Measurements from ENCODE around the gene ZDHHC14.
"Not testable (repeated sequence)": the region's sequence is repeated elsewhere in the genome, so short reads cannot be mapped to it uniquely, and the experiment has no call there.

ZDHHC14 gene

DNA sequence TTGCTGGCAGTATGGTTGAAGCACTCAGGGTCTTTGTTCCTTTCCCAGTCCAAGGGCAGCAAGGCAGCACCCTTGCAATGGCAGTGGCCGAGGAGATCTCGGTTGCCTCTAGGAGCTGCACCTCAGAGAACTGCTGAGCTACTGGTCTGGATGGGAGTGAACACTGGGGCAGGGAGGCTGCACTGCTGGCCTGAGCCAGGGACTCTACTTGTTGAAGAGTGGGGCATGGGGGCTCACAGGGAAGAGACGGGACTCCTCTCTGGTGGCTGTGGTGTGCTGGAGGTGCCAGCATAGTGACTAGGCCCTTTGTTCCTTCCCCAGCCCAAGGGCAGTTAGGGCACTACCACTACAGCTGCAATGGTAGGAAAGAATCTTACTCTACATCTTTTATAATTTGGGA is 203.0 kb downstream of the ZDHHC14 start:
- no peak for DNase-seq

DNA sequence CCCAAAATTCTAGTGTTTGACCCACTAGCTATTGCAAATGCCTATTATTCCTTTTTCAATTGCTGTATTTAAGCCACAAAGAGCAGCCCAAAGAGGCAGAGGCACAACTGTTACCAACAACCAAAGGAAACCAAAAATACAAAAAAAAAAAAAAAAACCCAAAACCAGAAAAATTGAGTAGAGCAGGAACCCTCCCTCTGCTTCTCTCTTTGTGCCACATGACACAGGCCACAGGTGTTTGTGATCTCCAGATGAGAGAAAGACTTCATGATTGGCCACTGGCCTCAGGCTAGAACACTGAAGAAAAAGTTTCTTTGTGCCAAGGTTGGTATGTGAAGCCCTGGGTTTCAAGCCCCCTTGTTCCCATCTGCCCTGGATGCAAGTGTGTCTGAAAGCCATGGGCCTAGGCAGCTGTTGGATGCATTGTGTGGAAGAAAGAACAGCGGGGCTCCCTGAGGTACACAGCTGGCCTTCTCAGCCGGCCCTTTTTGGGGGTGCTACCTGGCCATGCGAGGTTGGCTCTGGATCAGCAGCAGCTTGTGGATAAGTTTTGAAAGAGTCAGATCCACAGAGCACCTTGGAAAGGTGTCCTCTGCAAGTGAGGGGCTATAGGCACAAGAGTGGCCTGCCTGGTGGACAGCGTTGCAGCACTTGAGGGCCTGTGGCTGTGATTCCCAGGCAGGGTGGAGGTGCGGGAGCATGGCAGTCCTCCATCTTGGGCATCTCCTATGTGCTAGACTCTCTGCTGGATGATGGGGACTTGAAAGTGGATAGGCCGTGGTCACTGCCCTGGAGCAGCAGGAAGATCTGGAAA is 204.5 kb downstream of the ZDHHC14 start:
- no peak for DNase-seq

DNA sequence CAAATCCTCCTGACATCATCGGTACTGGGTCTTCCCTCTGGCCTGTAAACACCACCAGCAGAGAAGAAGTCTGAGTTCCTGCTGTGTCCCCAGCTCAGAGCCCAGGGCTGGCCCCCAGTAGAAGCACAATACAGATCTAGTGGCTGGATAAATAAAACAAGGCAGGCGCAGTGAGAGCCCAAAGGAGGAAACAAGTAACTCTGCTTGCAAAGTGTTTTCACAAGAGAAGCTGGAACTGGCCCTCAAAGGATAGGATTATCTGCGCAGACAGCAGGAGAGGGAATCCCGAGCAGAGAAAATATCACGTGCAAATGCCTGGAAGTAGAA is 205.1 kb downstream of the ZDHHC14 start:
- no peak for DNase-seq

DNA sequence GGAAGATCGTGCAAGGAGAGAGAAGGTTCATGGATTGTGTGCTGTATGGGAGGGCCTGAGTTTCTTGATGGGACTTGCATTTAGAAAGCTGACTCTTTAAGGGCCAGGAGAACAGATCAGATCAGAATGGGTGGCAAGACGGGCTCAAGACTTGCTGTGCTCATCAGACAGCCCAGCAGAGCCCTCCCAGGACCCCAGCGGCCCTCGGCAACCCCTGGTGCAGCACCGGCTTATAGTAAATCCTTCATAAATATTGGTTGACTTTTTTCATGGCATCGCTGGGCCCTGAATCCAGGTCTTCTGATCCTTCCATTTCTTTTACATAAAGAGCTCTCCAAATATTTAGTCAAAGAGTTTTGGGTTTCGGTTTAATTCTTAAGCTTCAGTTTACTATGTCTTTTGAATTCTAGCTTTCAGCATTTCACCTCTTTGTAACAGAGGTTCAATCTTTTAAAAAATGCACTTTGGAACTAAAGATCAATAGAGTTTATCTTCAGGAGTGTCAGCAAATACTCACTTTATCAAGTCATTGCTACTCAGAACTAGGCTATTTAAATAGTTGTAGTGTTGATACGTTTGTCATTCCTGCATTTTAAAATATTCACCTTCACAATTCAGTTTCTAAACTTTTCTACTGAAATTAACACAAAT is 205.6 kb downstream of the ZDHHC14 start:
- DNase-seq: no peak

DNA sequence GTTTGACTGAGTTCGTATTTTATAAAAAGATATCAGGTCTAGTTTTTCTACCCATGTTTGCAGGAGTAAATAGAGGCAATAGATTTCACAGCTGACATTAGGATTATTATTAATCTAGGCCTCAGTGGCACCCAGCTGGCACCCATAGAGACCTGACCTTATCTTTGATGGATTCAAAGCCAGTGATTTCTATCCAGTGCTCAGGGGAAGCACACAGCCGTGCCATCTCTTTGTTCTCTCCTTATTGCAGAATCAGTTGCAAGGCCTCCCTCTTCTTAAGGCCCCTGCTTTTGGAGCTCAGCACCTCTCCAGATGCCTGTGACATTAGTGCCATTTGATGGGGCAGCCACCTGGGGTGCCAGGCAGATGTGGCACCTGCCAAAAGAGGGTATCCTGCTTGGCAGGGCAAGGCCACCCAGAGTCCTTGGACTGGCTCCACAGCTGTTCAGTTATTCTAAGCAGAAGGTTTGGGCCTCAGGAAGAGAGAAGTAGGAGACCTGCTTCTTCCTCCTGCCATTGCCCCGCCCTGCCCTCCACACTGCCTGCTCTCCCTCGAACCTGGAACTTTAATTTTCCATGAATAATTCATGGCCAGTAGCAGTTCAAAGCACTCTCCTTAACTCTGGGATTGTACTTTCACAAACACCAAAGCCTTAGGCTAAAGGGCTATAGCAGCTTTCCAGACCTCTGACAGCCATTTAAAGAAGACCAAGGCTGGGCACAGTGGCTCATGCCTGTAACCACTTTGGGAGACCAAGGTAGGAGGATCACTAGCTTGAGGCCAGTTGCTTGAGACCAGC is 206.3 kb downstream of the ZDHHC14 start:
- no peak for DNase-seq

DNA sequence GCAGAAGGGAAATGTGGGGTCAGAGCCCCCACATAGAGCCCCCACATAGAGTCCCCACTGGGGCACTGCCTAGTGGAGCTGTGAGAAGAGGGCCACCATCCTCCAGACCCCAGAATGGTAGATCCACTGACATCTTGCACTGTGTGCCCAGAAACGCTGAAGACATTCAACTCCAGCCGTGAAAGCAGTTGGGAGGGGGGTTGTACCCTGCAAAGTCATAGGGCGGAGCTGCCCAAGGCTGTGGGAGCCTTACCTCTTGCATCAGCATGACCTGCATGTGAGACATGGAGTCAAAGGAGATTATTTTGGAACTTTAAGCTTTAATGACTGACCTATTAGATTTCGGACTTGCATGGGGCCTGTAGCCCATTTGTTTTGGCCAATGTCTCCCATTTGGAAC is 209.7 kb downstream of the ZDHHC14 start:
- not testable (repeated sequence) for DNase-seq

DNA sequence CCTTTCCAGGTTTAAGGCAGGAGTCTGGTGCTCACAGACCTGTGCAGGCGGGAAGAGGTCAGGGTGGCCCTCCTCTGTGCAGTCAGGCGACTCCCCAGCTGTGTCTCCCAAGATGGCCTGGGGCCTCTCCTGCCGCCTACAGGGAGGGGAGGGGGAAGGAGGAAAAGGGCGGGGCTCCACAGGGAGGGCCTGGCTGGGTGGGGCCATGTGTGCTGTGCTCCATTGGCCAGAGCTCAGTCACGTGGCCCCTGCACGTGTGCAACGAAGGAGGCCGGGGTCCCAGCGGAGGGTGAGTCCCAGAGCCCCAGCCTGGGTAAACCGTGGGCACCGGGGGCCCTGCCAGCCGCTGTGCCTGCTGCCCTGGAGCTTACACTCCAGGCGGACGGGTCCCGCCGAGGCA is 211.6 kb downstream of the ZDHHC14 start:
- no peak for DNase-seq

DNA sequence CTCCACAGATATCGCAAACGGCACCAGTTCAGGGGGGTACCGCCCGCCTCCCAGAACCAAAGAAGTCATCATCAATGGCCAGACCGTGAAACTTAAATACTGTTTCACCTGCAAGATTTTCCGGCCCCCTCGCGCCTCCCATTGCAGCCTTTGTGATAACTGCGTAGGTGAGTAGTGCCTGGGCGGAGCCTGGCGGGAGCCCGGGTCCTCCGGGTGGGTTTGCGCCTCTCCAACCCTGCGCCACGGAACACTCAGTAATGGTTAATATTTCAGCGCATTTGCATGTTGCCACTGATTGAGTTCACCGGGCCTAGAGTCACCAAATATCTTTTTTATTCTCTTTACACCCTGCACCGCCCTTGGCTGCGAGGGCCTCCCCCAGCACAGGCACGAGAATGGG is 212.0 kb downstream of the ZDHHC14 start:
- DNase-seq: no peak

DNA sequence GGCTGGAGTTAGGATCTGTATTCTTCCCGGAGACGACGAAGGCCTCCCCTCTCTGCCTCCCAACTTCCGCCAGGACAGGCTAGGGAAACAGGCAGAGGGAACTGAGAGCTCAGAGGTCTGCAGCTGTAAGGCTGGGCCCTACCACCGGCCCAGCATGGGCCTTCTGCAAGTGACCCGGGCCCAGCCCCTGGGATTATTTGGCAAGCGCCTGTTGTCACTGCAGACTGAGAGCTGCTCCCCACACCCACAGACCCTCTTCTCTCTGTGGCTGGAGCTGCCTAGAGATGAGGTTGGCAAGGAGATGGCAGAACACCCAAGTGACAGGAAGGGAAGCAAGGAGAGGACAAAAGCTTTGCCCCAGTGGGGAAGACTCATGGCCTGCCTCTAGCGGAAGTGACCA is 212.6 kb downstream of the ZDHHC14 start:
- DNase-seq: no peak

DNA sequence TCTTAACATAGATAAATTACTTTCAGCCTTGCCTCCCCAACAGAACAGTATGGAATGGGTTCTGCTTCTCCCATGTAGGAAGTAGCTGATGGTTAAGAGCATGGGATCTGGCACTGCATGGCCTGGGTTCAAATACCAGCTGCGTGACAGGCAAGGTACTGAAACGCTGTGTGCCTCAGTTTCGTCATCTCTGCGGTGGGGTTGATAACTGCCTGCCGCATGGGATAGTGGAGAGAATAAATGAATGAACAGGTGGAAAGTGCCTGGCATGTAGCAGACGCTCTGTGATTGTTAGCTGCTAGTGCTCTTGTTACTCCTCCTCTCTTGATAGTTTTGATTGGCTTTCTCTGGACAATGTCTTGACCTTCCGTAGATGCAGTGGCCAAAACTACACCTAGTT is 213.3 kb downstream of the ZDHHC14 start:
- no peak for DNase-seq

DNA sequence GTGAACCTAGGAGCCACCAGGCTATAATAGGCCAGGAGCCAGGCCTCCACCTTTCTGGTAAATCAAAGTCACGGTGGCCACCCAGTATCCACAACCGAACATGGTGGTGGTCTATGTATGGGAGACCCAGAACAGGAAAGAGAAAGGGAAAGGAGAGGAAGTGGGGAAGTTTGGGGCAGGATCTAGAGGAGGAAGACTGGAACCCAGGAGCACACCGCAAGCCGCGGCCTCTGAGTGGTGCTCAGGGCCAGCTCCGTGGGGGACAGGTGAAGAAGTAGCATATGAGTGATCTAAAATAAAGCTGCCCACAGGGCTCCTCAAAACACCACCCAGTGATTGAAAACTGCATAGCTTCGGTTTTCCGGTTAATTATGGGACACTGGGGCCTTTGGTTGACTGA is 214.8 kb downstream of the ZDHHC14 start:
- DNase-seq: no peak

DNA sequence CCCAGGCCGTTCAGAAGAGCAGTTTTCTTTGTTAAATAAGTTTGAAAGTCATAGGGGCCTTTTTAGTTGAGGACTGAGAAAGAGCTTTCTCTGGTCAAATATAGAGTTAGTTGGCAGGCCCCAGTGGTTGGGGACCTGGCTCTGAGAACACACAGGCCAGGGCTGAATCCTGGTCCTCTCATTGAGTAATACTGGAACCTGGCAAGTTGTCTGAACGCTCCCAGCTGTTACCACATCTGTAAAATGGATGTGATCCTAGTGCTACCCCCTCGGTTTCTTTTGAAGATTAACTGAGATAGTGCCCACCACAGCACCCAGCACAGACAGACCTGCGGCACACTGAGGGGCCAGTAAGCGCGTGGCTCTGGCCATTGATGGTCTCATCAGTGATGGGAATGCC is 215.5 kb downstream of the ZDHHC14 start:
- DNase-seq: no peak

DNA sequence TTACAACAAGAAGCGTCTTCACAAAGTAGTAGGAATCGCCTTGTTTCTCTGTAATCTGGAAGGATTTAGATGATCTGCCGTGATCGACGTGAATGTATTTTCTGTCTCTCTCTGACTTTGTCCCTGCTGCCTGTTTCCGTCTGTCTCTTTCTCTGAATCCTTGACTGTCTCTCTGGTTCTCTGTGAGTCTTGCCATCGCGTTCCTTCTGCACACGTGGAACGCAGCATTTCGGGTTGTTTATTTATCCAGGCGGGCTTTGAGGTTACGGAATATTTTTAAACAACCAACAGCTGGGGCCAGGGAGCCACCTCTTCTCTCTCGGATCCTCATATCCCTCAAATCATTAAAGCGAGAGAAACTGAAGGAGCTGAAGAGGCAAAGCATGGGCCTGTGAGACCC is 215.9 kb downstream of the ZDHHC14 start:
- no peak for DNase-seq

DNA sequence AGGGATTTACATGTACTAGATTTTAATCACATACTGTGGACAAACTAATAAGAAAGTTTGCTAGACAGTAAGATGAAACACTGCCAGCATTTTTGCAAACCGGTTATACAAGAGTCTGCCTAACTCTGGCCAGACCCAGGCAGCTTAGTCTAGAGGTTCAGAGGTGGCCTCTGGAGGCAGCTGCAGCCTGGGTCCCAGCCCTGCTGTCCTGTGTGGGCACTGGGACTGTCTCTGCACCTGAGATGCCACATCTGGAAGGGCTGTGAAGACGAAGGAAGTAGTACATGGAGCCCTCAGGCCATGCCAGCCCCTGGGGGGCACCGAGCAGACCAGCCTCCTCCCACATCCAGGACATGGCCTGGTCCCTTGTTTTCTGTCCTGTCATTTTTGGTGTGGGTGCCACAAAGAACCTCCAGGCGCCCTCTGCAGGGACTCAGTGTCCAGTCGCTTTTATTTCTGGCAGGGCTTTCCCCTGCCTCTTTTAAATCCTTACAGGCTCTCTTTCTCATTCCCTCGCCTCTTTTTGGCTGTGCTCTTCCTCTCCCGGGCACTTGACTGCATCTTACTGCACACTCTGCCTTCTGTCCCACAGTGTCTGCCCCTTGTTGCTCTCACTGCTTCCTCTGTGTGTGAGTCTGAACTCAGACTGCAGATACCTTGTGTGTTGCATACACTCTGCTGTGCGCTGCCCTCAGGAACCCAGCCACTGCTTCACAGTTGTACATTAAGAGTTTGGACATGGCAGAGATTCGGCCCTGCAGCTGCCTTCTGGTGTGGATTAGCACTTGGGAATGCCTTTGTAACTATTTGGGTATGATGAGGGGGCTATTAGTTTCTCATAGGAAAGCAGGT is 216.7 kb downstream of the ZDHHC14 start:
- DNase-seq: peak; percentile 44

DNA sequence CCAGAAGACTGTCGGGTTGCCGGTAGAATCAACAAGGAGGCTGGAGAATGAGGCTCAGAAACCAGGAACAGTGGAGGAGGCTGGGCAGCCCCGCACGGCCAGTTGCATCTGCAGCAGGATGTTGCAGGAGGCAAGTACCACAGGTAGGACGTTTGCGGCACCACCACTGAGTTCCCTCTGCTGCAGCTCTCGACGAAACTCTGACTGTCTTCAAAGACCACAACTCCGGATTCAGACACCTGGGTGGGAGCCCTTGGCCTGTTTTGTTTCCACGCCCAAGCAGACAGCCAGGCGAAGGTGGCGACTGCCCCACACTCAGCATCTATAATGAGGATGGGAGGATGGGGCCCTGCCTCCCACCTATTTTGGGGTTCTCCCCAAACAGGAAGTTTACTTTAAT is 218.2 kb downstream of the ZDHHC14 start:
- no peak for DNase-seq

DNA sequence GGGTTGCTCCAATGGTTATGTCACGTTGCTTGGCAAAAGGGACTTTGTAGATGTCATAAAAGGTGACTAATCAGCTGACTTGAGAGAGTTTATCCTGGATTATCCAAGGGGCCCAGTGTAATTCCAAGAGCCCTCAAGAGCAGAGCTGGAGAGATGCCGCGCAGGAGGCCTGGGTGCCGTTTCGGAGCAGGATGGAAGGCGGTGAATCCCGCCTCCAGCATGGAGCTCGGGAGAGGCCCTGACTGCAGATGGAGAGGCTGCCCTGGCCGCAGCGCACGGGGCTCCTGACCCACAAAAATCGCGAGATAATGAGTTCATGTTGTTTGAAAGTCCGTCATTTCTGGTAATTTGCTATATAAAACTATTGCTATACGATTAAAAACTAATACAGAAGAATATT is 219.8 kb downstream of the ZDHHC14 start:
- DNase-seq: no peak

DNA sequence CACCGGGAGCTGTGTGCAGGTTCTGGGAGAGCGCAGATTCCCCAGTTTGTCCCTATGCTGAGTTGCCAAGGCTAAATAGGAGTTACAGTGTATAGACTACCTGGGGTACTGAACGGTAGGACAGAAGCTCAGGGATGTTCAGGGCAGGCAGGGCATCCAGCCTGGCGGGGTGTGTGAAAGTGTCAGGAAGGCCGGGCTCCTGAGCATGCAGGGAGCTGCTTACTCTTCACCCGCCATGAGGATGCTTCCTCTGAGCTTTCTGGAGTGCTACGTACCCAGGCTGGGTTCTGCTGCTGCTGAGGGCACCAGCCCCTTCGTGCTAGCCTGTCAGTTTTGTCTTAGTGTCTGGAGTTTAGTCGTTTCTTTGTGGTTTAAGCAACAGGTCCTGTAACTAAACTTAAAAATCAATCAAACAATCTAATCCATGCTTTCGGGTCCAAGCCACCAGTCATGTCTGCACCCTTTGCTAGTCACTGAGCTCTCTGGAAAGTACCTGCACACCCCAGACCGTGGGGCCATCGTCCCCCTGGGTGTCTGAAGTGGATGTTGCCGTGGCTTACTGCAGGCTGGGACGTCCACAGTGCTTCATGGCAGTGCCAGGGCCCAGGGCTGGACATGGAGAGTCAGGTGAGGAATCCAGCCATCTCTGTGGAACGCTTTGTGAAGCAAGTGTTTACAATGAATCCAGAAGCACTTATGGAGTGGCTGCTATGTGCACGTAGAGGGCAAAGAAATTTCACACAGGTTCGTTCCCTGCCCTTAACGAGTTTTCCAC is 221.7 kb downstream of the ZDHHC14 start:
- DNase-seq: no peak

DNA sequence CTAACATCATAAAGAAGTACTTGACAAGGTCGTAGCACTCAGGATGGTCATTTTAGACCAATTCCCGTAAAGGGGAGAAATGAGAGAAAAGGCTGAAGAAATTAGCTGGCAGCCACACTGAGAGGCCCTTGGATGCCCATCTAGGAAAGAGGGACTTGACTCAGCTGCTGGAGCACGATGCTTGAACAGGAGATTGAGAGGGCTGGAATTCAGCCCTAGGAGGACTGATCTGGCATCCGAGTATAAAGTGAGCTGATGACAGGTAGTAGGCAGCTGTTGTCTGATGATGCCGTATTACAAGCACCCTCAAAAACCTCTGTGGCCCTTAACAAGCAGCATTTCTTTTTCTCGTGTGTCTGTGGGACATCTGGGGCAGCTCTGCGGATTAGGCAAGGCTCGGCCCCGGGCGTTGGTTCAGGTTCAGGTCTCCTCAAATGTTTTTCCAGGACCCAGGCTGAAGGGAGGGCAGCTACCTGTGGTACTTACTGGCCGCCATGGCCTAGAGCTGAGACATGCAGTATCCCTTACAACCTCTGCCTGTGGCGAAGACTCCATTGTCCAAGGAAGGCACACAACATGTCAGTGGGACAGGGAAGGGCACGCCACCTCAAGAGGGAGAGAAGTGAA is 222.4 kb downstream of the ZDHHC14 start:
- DNase-seq: no peak

DNA sequence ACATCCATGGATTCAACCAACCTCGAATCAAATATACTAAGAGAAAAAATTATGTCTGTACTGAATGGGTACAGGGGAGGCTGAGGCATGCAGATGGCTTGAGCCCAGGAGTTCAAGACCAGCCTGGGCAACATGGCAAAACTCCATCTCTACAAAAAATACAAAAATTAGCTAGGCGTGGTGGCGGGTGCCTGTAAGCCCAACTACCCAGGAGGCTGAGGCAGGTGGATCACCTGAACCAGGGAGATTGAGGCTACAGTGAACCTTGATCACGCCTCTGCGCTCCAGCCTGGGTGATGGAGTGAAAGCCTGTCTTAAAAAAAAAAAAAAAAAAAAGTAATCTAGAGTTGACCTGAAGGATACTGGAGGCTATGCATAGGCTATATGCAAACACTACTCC is 223.0 kb downstream of the ZDHHC14 start:
- DNase-seq: no peak

DNA sequence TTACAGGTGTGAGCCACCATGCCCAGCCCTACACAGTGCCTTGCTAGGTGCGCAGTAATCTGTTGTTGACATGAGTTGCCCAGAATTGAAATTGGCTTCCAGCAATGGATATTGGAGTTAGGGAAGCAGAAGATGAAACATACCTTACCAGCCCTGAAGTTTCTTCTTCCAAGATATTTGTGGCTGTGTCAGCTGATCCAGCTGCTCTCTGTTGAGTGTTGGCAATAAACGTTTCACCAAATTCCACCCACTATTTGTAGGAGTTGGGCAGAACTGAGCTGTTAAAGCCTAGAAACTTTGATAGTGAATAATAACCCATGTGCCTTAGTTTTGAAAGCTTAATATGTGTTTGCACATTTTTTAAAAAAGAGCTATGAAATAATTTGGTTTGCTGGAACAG is 223.8 kb downstream of the ZDHHC14 start:
- no peak for DNase-seq

DNA sequence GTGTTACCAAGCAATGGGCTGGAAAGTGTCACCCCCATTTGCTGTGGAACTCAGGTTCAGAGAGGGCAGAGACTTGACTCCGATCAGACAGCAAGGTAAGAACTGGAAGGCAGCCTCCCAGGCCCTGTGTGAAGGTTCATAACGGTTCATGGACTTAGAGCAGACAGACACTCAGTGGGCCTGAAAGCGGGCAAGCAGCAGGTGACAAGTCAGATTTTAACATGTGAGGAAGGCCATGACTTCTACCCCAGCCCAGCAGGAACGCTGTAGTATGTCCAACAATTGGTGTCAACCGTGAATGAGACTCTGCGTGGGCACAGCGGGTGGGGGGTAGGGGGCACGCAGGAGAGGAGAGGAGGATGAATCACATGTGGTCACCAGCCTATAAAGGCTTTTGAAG is 224.5 kb downstream of the ZDHHC14 start:
- no peak for DNase-seq

DNA sequence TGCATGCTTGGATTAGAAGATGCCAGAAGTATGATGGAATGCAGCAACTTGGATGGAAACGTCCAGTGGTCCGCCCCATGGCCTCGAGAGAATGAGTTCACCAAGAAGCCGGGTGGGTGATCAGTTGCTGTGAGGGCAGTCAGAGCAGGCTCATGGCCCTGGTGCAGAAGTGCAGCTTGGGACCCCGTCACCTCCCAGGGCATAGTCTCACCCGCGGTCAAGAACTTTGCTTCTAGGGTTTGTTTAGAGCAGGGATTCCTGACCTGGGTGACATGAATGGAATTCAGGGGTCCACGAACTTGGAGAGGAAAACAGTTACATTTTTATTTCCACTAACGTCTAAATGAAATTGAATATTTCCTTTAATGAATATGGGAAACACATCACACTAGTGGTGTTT is 225.5 kb downstream of the ZDHHC14 start:
- no peak for DNase-seq
